GM18502 (cell line): ENCODE data around the gene FAM200A.
"Not testable (repeated sequence)": the region's sequence is repeated elsewhere in the genome, so short reads cannot be mapped to it uniquely, and the experiment has no call there.

Experiments used
- ATAC-seq: cut with Tn5 transposase; IDR thresholded peaks from one replicate; pipeline ENCODE4 v1.9.1; 2021; ENCODE audit warnings: mild to moderate bottlenecking; ENCODE audit not compliant: unreplicated experiment, poor library complexity

The FAM200A gene

DNA sequence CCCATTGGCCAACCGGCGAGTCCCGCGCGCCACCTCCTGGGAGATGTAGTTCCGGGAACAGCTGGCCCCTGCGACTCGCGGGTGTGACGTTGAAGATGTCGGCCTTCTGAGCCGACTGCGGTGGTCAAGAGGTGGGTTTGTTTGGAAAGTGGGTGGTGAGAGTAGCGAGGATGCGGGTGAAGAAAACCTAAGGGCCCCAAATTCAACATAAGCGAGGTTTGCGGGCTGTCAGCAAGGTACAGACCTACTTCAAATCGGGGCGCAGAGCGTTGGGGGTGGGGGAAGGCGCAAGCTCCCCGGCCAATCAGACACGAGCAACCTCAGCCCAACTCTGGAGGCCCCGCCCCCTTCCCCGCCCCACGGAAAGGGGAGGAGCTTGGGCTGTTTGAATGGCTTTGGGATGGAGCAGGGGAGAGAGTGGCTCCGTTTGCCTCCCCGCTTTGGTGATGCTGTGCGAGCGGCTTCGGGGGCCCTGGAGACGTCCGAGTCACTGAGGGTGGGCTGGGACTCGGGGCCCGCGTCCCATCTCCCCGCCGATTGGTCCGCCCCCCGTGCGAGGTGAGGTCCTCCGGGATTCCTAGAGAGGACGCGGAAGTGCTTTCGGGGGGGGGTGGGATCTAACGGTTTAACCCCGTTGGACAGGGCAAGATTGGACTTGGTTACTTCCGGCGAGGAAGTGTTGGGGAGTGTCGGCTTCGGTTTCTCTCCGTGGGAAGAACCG is 47.2 kb downstream of the FAM200A start, which contains the start of gene ZKSCAN5:
TSS of gene ZKSCAN5 (plus strand) at position 60 of the 721 bp plus-strand sequence. CDS start 1,383 bp downstream, outside the sequence.
- peak; percentile 83 for ATAC-seq

DNA sequence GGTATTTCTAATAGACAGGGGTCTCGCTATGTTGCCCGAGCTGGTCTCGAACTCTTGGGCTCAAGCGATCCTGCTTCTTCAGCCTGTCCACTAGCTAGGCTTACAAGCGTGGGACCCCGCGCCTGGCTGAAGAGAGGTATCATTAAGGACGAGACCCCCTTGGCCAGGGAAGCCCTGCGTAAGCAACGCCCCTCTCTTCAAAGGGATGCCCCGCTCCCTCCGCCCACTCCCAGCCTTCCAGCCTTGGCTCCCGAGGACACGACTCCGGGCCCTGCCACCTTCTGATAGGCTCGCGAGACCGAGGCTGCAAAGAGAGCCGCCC is 47.7 kb downstream of the FAM200A start:
- ATAC-seq: no peak

DNA sequence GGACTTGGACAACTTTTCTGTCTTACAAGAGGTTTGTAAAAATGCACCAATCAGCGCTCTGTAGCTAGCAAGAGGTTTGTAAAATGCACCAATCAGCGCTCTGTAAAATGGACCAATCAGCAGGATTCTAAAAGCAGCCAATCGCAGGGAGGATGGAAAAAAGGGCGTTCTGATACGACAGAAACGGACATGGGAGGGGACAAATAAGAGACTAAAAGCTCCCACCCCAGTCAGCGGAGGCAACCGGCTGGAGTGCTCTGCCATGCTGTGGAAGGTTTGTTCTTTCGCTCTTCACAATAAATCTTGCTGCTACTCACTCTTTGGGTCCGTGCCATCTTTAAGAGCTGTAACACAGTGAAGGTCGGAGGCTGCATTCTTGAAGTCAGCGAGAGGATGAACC is 50.7 kb downstream of the FAM200A start:
- not testable (repeated sequence) for ATAC-seq

DNA sequence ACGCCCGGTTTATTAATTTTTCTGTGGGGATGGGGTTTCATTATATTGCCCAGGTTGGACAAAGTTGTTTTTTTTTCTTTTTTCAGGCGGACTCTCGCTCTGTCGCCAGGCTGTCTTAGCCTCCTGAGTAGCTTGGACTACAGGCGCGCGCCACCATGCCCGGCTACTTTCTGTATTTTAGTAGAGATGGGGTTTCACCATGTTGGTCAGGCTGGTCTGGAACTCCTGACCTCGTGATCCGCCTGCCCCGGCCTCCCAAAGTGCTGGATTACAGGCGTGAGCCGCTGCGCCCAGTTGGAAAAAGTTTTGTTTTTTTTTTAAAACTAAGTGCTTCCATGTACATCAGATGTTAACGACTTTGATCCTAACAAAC is 51.3 kb downstream of the FAM200A start:
- ATAC-seq: no peak

DNA sequence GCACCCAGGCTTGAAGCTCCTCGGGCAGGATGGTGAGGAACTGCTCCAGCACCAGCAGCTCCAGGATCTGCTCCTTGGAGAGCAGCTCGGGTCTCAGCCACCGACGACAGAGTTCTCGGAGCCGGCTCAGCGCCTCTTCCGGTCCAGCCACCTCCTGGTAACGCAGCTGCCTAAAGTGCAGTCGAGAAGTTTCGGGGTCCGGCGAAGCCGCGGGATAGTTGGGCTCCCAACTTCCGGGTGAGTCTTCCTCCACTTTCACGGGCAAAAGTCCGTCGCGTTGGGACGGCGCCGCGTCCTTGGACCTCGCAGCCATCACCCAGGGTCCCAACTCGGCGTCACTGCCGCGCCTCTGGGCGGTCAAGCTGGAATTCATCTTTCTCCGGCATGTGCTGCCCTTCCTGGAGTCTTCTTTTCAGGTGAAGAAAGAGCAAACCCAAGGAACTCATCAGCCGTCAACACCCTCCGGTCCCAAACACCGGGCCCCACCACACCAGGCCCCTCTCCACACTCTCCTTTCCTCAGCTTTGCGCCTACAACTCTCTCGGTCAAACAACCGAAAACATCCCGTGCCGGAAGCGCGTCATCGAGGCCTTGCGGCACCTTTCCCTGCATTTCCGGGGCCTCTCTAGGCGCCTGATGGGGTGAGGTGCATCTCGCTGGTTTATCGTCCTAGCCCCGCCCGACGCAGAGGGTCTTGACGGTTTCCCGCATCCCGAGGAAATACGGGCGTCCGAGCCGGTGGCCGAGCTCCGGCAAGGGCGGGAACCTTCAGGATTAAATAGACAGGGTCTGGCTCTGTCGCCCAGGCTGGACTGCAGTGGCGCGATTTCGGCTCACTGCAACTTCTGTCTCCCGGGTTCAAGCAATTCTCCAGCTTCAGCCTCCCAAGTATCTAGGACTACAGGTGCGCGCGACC is 51.9 kb downstream of the FAM200A start, which contains the start of gene ZNF394:
TSS of gene ZNF394 (minus strand) at position 561 of the 916 bp plus-strand sequence. CDS start at position 373, 188 bp downstream.
- ATAC-seq: peak; percentile 50

DNA sequence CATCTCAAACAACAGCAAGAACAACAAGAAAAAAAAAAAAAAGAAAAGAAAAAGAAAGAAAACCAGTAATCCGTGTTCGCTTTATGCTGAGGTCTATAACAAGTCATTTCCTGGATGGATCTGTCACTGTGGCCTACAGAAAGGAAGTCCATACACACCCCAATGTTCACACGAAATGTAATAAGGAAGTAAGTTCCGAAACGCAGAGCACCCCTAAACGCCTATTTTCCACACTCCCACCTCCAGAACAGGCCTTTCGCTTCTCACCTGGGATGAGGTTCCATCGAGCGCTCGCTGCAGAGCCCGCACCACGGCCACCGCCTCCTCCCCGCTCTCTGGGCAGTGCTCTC is 52.6 kb downstream of the FAM200A start:
- ATAC-seq: peak; percentile 1

DNA sequence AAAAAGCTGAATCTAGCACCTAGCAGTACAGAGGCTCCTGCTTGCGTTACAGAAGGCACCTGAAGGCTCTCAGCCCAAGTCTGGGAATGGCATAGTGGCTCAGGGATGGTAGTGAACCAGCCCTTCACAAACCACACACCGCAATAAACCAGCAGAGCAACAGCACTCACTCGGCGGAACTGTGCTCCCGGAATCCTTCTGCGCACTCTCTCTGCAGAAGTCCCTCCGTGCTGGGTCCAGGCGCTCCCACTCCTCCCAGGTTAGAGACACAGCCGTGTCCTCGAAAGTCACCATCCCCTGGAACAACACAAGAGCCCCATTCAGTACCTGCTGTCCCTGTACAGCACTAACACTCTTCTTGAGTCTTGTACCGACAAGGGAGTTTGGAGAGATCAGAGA is 53.4 kb downstream of the FAM200A start:
- no peak for ATAC-seq

DNA sequence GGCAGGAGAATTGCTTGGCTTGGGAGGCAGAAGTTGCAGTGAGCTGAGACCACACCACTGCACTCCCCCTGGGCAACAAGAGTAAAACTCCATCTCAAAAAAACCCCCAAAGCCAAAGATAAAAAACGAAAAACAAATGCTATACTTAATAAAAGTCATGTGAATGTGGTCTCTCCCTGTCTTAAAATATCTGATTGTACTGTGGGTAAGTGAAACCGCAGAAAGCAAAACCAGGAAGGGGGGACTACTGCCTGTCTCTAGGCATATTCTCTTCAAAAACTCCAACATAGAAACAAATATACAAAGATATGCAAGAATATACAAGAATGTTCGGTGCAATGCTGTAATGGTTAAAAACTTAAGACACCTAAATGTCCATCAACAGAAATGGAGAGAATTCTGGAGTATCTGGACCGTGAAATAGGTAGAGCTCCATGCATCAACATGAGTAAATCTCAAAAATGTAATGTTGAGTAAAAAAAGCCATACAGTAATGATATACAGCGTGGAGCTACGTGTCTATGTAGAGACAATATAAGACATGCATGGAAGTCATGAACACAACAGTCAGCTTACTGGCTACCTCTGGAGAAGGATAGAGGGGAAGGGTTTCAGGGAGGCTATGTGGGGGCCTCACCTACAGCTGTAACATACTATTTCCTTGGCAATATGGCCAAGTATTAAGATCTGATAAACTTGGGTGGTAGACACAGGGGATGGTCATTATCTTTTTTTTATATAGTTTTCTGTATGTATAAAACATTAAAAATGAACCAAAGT is 54.0 kb downstream of the FAM200A start:
- ATAC-seq: no peak
